Natural killer cell (primary cell): ENCODE measurements around the gene CHCHD4. TPM values are rescaled to one million over a fixed set of nuclear protein-coding genes. Genes with fewer than 3 reads are reported as not detected.

Experiments used
- ATAC-seq, 3 donors: fragments of 150-1000 bp in 2 of 3; fragments of 200-7000 bp in 1 of 3; cut with Tn5 transposase; 1 replicate in 1 of 3; 2 replicates in 2 of 3; pipeline ENCODE4 v1.10.0; 2021; ENCODE audit warnings: mild to moderate bottlenecking in 2 of 3, moderate library complexity in 2 of 3
- DNase-seq, 2 donors: peaks; one replicate each; pipeline versions ENCODE4 v3.0.0 to v3.0.0-alpha.2; 2013 to 2021; ENCODE audit warnings: mixed read lengths in 1 of 2
- H3K27ac ChIP-seq: one replicate; pipeline ENCODE4 v1.5.1; 2013; ENCODE audit warnings: mild to moderate bottlenecking, low read length
- H3K27me3 ChIP-seq: one replicate; pipeline ENCODE4 v1.6.1; 2013; ENCODE audit warnings: low read length; ENCODE audit not compliant: control insufficient read depth, insufficient read depth
- H3K36me3 ChIP-seq: one replicate; pipeline ENCODE4 v1.6.1; 2013; ENCODE audit warnings: low read length; ENCODE audit not compliant: control insufficient read depth, insufficient read depth
- H3K4me1 ChIP-seq: one replicate; pipeline ENCODE4 v1.6.1; 2013; ENCODE audit warnings: low read length; ENCODE audit not compliant: control insufficient read depth, insufficient read depth
- H3K4me3 ChIP-seq: one replicate; pipeline ENCODE4 v1.5.1; 2013; ENCODE audit warnings: low read length
- H3K9me3 ChIP-seq: one replicate; pipeline ENCODE4 v1.6.1; 2013; ENCODE audit warnings: low read length; ENCODE audit not compliant: control insufficient read depth, insufficient read depth
- H3K27ac Mint-ChIP-seq, 2 donors: one replicate each; pipeline ENCODE4 v1.8.0; 2022; ENCODE audit warnings: mild to moderate bottlenecking in 2 of 2, mixed read lengths in 2 of 2, moderate library complexity in 1 of 2
- H3K27me3 Mint-ChIP-seq, 2 donors: one replicate each; pipeline ENCODE4 v1.8.0; 2022; ENCODE audit warnings: low read depth in 2 of 2, mixed read lengths in 2 of 2
- H3K36me3 Mint-ChIP-seq: one replicate; pipeline ENCODE4 v1.8.0; 2022; ENCODE audit warnings: mixed read lengths
- H3K4me1 Mint-ChIP-seq, 2 donors: one replicate each; pipeline ENCODE4 v1.8.0; 2022; ENCODE audit warnings: mixed read lengths in 2 of 2
- H3K4me3 Mint-ChIP-seq: one replicate; pipeline ENCODE4 v1.8.0; 2022; ENCODE audit warnings: mild to moderate bottlenecking, moderate library complexity, mixed read lengths
- H3K9me3 Mint-ChIP-seq, 2 donors: one replicate each; pipeline ENCODE4 v1.8.0; 2022; ENCODE audit warnings: mixed read lengths in 2 of 2
- WGBS: methylation state at CpG from one replicate; pipeline ENCODE4 v1.1.7; 2013; ENCODE audit warnings: missing lambda C conversion rate; ENCODE audit not compliant: insufficient coverage; 5-methylcytosine and 5-hydroxymethylcytosine counted together
- intact Hi-C: fragments of 100-400 bp; cut with micrococcal nuclease; formaldehyde crosslinking; loops from one replicate; pipeline ENCODE4 v1.14.2; 2022
- total RNA-seq, 4 donors: library from RNA; stranded (reverse); fragments of 120-200 nt in 1 of 4; gene quantifications; one replicate each; pipeline versions ENCODE4 v1.2.3 to v1.2.4, GENCODE V29; 2013 to 2022
- TF ChIP-seq, protein P1 (sequence below): fragments of 200-600 bp; IDR thresholded peaks from one replicate; pipeline ENCODE4 v1.8.0; 2022; ENCODE audit warnings: antibody characterized with exemption

Gene CHCHD4
- total RNA-seq, 3 donors from 2014 or later (not counting 1 experiment from before 2014, with no cell fraction given), result 2.1 to 4.3 (median 3.4) TPM

- 99% methylated on average over 6 of the region's 6 CpGs for WGBS
- Histone ChIP-seq H3K27me3 (no peaks in the 10 kb centered on the region), H3K36me3 (peaks cover 87% of the 10 kb centered on the region), H3K4me3 (no peak overlapping the region), H3K9me3 (no peaks in the 10 kb centered on the region), H3K4me1 (peaks cover 7% of the 10 kb centered on the region), H3K27ac (no peak overlapping the region)
- Mint-ChIP-seq H3K27me3 (no peaks in the 10 kb centered on the region), H3K36me3 (peaks cover 24% of the 10 kb centered on the region), H3K4me3 (no peak overlapping the region), H3K9me3 (no peaks in the 10 kb centered on the region), H3K27ac (peak overlapping the region in 1 of 2 donors; percentile 78), H3K4me1 (peaks cover 11 to 19% of the 10 kb centered on the region in 2 donors)
- DNase-seq (no peak), ATAC-seq (no peak)
- intact Hi-C loops, result no loop called here
- TF ChIP-seq, protein P1, sequence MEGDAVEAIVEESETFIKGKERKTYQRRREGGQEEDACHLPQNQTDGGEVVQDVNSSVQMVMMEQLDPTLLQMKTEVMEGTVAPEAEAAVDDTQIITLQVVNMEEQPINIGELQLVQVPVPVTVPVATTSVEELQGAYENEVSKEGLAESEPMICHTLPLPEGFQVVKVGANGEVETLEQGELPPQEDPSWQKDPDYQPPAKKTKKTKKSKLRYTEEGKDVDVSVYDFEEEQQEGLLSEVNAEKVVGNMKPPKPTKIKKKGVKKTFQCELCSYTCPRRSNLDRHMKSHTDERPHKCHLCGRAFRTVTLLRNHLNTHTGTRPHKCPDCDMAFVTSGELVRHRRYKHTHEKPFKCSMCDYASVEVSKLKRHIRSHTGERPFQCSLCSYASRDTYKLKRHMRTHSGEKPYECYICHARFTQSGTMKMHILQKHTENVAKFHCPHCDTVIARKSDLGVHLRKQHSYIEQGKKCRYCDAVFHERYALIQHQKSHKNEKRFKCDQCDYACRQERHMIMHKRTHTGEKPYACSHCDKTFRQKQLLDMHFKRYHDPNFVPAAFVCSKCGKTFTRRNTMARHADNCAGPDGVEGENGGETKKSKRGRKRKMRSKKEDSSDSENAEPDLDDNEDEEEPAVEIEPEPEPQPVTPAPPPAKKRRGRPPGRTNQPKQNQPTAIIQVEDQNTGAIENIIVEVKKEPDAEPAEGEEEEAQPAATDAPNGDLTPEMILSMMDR, result no peak
These were observed 8.0 kb upstream of the CHCHD4 start for GRCh38 chr3:14132689-14133088.

- H3K4me3 Mint-ChIP-seq, result no peak overlapping the region
- peak overlapping the region in 1 of 2 donors; percentile 78 for H3K27ac Mint-ChIP-seq
- 87% methylated on average over 8 of the region's 8 CpGs for WGBS
- no peak overlapping the region for H3K27ac ChIP-seq
- no peak overlapping the region for H3K4me3 ChIP-seq
- no peak for ATAC-seq
- TF ChIP-seq, protein P1, result no peak
- intact Hi-C loops, result no loop called here
- peaks cover 17 to 25% of the 10 kb centered on the region in 2 donors for H3K4me1 Mint-ChIP-seq
- no peaks in the 10 kb centered on the region for H3K27me3 ChIP-seq
- H3K27me3 Mint-ChIP-seq, result no peaks in the 10 kb centered on the region
- H3K9me3 Mint-ChIP-seq, result no peaks in the 10 kb centered on the region
- H3K36me3 Mint-ChIP-seq, result peaks cover 24% of the 10 kb centered on the region
- H3K36me3 ChIP-seq, result peaks cover 81% of the 10 kb centered on the region
- DNase-seq, result no peak
- no peaks in the 10 kb centered on the region for H3K9me3 ChIP-seq
- peaks cover 12% of the 10 kb centered on the region for H3K4me1 ChIP-seq
These were observed 7.5 kb upstream of the CHCHD4 start for GRCh38 chr3:14132120-14132519.

DNA sequence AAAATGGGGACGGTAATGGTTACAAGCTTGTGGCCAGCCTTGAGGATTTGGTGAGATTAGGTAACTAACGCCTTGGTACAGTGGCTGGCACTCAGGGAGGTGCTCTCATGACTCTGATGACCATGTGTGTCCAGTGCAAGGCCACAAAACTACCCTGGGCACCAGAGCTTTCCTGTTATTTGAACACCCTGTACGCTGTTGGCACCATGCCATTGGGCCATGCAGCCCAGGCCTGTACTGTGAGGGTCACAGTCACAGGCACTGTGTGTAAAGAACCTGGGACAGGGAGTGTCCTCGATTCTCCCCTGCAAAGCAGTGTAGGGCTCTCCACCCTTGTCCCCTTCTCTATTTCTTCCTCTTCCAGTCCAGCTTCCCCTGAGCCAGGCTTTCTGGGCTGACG is 6.5 kb upstream of the CHCHD4 start:
- peak overlapping the region in 1 of 2 donors; percentile 23 for H3K27ac Mint-ChIP-seq
- no peak overlapping the region for H3K4me3 ChIP-seq
- DNase-seq (no peak), ATAC-seq (no peak)
- no peaks in the 10 kb centered on the region for H3K27me3 Mint-ChIP-seq
- no peak overlapping the region for H3K4me3 Mint-ChIP-seq
- H3K4me1 ChIP-seq, result peaks cover 21% of the 10 kb centered on the region
- 92% methylated on average over 5 of the region's 5 CpGs for WGBS
- TF ChIP-seq, protein P1, result no peak
- H3K27me3 ChIP-seq, result no peaks in the 10 kb centered on the region
- intact Hi-C loops, result no loop called here
- H3K36me3 ChIP-seq, result peaks cover 75% of the 10 kb centered on the region
- peaks cover 22% of the 10 kb centered on the region for H3K36me3 Mint-ChIP-seq
- H3K27ac ChIP-seq, result no peak overlapping the region
- no peaks in the 10 kb centered on the region for H3K9me3 ChIP-seq
- H3K9me3 Mint-ChIP-seq, result no peaks in the 10 kb centered on the region
- H3K4me1 Mint-ChIP-seq, result peaks cover 25 to 34% of the 10 kb centered on the region in 2 donors

DNA sequence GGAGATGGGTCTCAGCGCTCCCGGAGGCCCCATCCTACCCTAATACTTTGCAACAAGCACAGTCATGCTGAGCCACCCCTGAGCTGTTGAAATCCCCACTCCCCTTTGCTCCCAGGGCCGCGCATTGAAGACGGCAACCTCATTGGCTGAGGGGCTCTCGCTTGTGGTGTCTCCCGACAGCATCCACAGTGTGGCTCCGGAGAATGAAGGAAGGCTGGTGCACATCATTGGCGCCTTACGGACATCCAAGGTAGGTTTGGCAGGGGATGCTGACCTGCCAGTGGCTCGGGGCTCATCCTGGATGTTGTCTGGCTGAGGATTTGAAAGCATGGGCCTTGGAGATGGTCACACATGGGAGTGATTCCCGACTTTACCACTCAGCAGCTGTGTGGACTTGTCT is 6.0 kb upstream of the CHCHD4 start:
- Histone ChIP-seq H3K27me3 (no peaks in the 10 kb centered on the region), H3K27ac (no peak overlapping the region), H3K9me3 (no peaks in the 10 kb centered on the region), H3K36me3 (peaks cover 71% of the 10 kb centered on the region), H3K4me3 (no peak overlapping the region), H3K4me1 (peaks cover 25% of the 10 kb centered on the region)
- Mint-ChIP-seq H3K27me3 (no peaks in the 10 kb centered on the region), H3K4me1 (peaks cover 29 to 38% of the 10 kb centered on the region in 2 donors), H3K36me3 (peaks cover 18% of the 10 kb centered on the region), H3K9me3 (no peaks in the 10 kb centered on the region), H3K27ac (no peak overlapping the region), H3K4me3 (no peak overlapping the region)
- no peak for ATAC-seq
- intact Hi-C loops, result no loop called here
- 99% methylated on average over 12 of the region's 12 CpGs for WGBS
- no peak for DNase-seq
- TF ChIP-seq, protein P1, result no peak
